Measurements from ENCODE around the gene SPACA7.

The SPACA7 gene

DNA sequence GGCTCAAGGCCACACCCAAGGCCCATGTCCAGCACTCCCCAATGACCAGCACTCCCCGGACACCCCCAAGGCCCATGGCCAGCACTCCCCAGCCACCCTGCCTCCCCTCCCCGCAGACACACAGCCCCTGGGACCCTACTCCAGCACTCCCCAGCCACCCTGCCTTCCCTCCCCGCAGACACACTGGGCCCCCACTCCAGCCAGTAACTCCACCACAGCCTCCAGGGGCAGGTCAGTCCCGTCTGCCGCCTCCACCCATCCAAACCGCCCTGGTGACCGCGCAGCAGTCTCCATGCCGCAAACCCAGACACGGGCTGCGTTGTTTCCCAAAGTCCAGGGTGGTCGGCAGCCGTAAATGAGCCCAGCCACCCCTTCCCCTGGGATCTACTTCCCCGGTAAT, 70.7 kb downstream of the SPACA7 start:
- Histone ChIP-seq H3K4me3 (replicated peaks; ENCODE audit: insufficient read depth, low read length) (no peak overlapping the region), H3K27ac (replicated peaks) (no peak overlapping the region), H3K27me3 (ENCODE audit: insufficient read depth, poor library complexity, severe bottlenecking) (peaks cover 13% of the 10 kb centered on the region)
- DNase-seq (ENCODE audit: low read depth in 1 of 2, low spot score in 1 of 2), result no peak
- TF ChIP-seq REST (IDR thresholded peaks at IDR 0.05; ENCODE audit: insufficient replicate concordance, low read depth) (no peak), GABPA (IDR thresholded peaks at IDR 0.05; ENCODE audit: low read depth) (no peak), POLR2AphosphoS5 (IDR thresholded peaks at IDR 0.05; ENCODE audit: low read depth) (no peak), SPI1 (IDR thresholded peaks at IDR 0.05; ENCODE audit: borderline replicate concordance, low read depth) (no peak)
- TF ChIP-seq, protein P1, sequence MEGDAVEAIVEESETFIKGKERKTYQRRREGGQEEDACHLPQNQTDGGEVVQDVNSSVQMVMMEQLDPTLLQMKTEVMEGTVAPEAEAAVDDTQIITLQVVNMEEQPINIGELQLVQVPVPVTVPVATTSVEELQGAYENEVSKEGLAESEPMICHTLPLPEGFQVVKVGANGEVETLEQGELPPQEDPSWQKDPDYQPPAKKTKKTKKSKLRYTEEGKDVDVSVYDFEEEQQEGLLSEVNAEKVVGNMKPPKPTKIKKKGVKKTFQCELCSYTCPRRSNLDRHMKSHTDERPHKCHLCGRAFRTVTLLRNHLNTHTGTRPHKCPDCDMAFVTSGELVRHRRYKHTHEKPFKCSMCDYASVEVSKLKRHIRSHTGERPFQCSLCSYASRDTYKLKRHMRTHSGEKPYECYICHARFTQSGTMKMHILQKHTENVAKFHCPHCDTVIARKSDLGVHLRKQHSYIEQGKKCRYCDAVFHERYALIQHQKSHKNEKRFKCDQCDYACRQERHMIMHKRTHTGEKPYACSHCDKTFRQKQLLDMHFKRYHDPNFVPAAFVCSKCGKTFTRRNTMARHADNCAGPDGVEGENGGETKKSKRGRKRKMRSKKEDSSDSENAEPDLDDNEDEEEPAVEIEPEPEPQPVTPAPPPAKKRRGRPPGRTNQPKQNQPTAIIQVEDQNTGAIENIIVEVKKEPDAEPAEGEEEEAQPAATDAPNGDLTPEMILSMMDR (IDR thresholded peaks at IDR 0.05; ENCODE audit: insufficient read depth, low read length), result no peak

- H3K4me3 ChIP-seq (replicated peaks; ENCODE audit: insufficient read depth, low read length), result no peak overlapping the region
Measured at GRCh38 chr13:112447306-112447705, 71.2 kb downstream of the SPACA7 start.

More at GRCh38 chr13:112447306-112447705, 71.2 kb downstream of the SPACA7 start:
- Histone ChIP-seq H3K27ac (replicated peaks) (no peak overlapping the region), H3K27me3 (ENCODE audit: insufficient read depth, poor library complexity, severe bottlenecking) (peaks cover 13% of the 10 kb centered on the region)
- DNase-seq (ENCODE audit: low read depth in 1 of 2, low spot score in 1 of 2), result no peak
- TF ChIP-seq POLR2AphosphoS5 (IDR thresholded peaks at IDR 0.05; ENCODE audit: low read depth) (no peak), SPI1 (IDR thresholded peaks at IDR 0.05; ENCODE audit: borderline replicate concordance, low read depth) (no peak), REST (IDR thresholded peaks at IDR 0.05; ENCODE audit: insufficient replicate concordance, low read depth) (no peak), GABPA (IDR thresholded peaks at IDR 0.05; ENCODE audit: low read depth) (no peak)
- TF ChIP-seq, protein P1 (IDR thresholded peaks at IDR 0.05; ENCODE audit: insufficient read depth, low read length), result no peak

Data from HL-60 (cell line).